H1 (cell line): ENCODE data around the gene UFM1. TPM values are rescaled to one million over a fixed set of nuclear protein-coding genes. Genes with fewer than 3 reads are reported as not detected.

ENCODE experiments used
- CHD7 ChIP-seq: fragments of 300-600 bp; sonication (generic); IDR thresholded peaks from 2 replicates; pipeline ENCODE4 v1.7.1; 2012; ENCODE audit warnings: low read length, moderate library complexity, mild to moderate bottlenecking, inconsistent platforms; ENCODE audit not compliant: insufficient replicate concordance
- CTBP2 ChIP-seq: IDR thresholded peaks from 2 replicates; pipeline ENCODE4 v1.7.0; 2011; ENCODE audit warnings: borderline replicate concordance, mild to moderate bottlenecking, moderate library complexity, mixed read lengths, low read length; ENCODE audit not compliant: insufficient read depth, insufficient read length
- EGR1 ChIP-seq: IDR thresholded peaks from 2 replicates; pipeline ENCODE4 v1.6.1; 2011; ENCODE audit warnings: low read depth, low read length, borderline replicate concordance
- EZH2 ChIP-seq: fragments of 200-600 bp; sonication (generic); IDR thresholded peaks from 2 replicates; pipeline ENCODE4 v1.7.1; 2012; ENCODE audit warnings: low read depth, mild to moderate bottlenecking, moderate library complexity, low read length, inconsistent platforms; ENCODE audit not compliant: severe bottlenecking
- GABPA ChIP-seq: IDR thresholded peaks from 2 replicates; pipeline ENCODE4 v1.6.1; 2011; ENCODE audit warnings: mild to moderate bottlenecking, low read length, moderate library complexity, borderline replicate concordance; ENCODE audit not compliant: insufficient read depth
- JUND ChIP-seq: IDR thresholded peaks from 2 replicates; pipeline ENCODE4 v1.6.1; 2011; ENCODE audit warnings: mild to moderate bottlenecking, improper control_type of control experiment, low read length
- SAP30 ChIP-seq: fragments of 300-600 bp; sonication (generic); IDR thresholded peaks from 2 replicates; pipeline ENCODE4 v1.7.1; 2012; ENCODE audit warnings: low read length, moderate library complexity, mild to moderate bottlenecking, inconsistent platforms; ENCODE audit not compliant: insufficient read depth, insufficient replicate concordance
- SIX5 ChIP-seq: IDR thresholded peaks from 2 replicates; pipeline ENCODE4 v1.6.1; 2011; ENCODE audit warnings: mild to moderate bottlenecking, low read depth, low read length
- TBP ChIP-seq: IDR thresholded peaks from 2 replicates; pipeline ENCODE4 v1.6.1; 2011; ENCODE audit warnings: low read depth, low read length, improper control_type of control experiment
- polyA plus RNA-seq, 7 experiments: library from polyadenylated mRNA; depleted of rRNA in 3 of 7; stranded (reverse) in 5 of 7; unstranded in 2 of 7; fragments of >200 nt in 5 of 7; fragments of 200-250 nt in 2 of 7; gene quantifications; 1 replicate in 5 of 7; 2 replicates in 1 of 7; 4 replicates in 1 of 7; pipeline versions ENCODE4 v1.2.1 to v1.2.3, GENCODE V29; 2011 to 2013; ENCODE audit warnings: missing spikeins in 2 of 7, mixed read lengths in 2 of 7
- total RNA-seq: library from RNA; stranded (reverse); fragmentation: NEBNext Ultra II Directional; extraction: Animal tissue kit (Norgen Biotek cat#: 25700); gene quantifications from 2 replicates; pipeline ENCODE4 v1.2.1, GENCODE V29; 2021

Gene UFM1
- total and polyA plus RNA-seq, 2 of the 8 experiments (the other 6 are each of a cell fraction or from before 2014, with no cell fraction given): 16.0 to 34.3 TPM

- TF ChIP-seq CTBP2 (no peak), GABPA (no peak), SIX5 (no peak), EGR1 (no peak), TBP (no peak), JUND (no peak), EZH2 (no peak), CHD7 (no peak), SAP30 (no peak)
- TF ChIP-seq, all 59 proteins: peak for 0
Observed at GRCh38 chr13:38355595-38356119, 6.0 kb downstream of the UFM1 start (continued).
